Progenitor cell of endocrine pancreas (in vitro differentiated cells): ENCODE measurements around the gene KMT2D. TPM values are rescaled to one million over a fixed set of nuclear protein-coding genes. Genes with fewer than 3 reads are reported as not detected.

Experiments used
- DNase-seq: peaks from one replicate; pipeline ENCODE4 v3.0.0; 2021; ENCODE audit warnings: low spot score; ENCODE audit not compliant: unreplicated experiment
- H3K27ac Mint-ChIP-seq: 2 replicates; pipeline ENCODE4 v1.8.0; 2021; ENCODE audit warnings: mild to moderate bottlenecking, moderate library complexity, mixed read lengths
- H3K27me3 Mint-ChIP-seq: 2 replicates; pipeline ENCODE4 v1.8.0; 2021; ENCODE audit warnings: mixed read lengths
- H3K36me3 Mint-ChIP-seq: 2 replicates; pipeline ENCODE4 v1.8.0; 2022; ENCODE audit warnings: mixed read lengths; ENCODE audit not compliant: insufficient read depth
- H3K4me1 Mint-ChIP-seq: 2 replicates; pipeline ENCODE4 v1.8.0; 2021; ENCODE audit warnings: low read depth, mixed read lengths
- H3K4me3 Mint-ChIP-seq: 2 replicates; pipeline ENCODE4 v1.8.0; 2021; ENCODE audit warnings: low read depth, mild to moderate bottlenecking, moderate library complexity, mixed read lengths
- H3K9me3 Mint-ChIP-seq: 2 replicates; pipeline ENCODE4 v1.8.0; 2021; ENCODE audit warnings: low read depth, mixed read lengths
- total RNA-seq: library from RNA; stranded (reverse); gene quantifications from 2 replicates; pipeline ENCODE4 v1.2.1, GENCODE V29; 2021
- TF ChIP-seq, protein P1 (sequence below): fragments of 200-600 bp; sonication (generic); IDR thresholded peaks from one replicate; pipeline ENCODE4 v1.5.0; 2021; ENCODE audit warnings: antibody characterized with exemption, mild to moderate bottlenecking; ENCODE audit not compliant: unreplicated experiment

KMT2D gene
- total RNA-seq, 1 donor from 2014 or later, result 132 TPM

DNA sequence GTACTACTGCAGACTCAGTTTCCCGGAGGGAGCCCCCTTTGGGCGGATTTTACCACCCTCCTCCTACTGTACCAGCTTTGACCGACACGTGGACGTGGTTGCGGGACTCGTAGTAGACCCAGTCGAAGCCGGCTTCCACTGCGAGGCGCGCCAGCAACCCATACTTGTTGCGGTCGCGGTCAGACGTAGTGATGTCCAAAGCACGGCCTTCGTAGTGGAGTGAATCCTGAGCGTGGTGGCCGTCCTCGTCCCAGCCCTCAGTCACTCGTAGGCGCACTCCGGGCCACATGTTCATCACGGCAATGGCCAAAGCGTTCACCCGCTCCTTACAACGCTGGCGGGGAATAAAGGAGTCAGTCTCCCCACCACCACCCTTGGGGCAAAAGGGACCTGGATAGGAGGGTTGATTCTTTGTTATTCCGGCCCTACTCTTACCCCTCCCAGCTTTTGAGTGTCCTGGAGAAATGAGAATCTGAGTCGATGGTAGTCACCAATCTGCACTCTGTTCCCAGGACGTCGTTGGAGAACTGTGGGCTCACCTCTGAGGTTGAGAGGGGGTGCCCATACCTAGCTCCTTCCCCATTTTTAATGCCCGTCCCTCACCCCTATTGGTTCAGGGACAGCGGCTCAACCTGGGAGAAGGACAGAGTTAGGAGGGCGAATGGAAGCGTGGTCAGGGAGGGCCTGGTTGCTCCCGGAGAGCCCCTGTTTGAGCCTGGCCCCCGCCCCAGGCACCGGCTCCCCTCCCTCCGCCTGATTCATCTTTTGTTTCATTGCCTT lies 30.7 kb upstream of the KMT2D start:
- no peak for DNase-seq
- H3K9me3 Mint-ChIP-seq, result no peaks in the 10 kb centered on the region
- no peak overlapping the region for H3K27ac Mint-ChIP-seq
- peaks cover 3% of the 10 kb centered on the region for H3K36me3 Mint-ChIP-seq
- peaks cover 13% of the 10 kb centered on the region for H3K4me1 Mint-ChIP-seq
- TF ChIP-seq, protein P1, sequence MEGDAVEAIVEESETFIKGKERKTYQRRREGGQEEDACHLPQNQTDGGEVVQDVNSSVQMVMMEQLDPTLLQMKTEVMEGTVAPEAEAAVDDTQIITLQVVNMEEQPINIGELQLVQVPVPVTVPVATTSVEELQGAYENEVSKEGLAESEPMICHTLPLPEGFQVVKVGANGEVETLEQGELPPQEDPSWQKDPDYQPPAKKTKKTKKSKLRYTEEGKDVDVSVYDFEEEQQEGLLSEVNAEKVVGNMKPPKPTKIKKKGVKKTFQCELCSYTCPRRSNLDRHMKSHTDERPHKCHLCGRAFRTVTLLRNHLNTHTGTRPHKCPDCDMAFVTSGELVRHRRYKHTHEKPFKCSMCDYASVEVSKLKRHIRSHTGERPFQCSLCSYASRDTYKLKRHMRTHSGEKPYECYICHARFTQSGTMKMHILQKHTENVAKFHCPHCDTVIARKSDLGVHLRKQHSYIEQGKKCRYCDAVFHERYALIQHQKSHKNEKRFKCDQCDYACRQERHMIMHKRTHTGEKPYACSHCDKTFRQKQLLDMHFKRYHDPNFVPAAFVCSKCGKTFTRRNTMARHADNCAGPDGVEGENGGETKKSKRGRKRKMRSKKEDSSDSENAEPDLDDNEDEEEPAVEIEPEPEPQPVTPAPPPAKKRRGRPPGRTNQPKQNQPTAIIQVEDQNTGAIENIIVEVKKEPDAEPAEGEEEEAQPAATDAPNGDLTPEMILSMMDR, result no peak
- peaks cover 80% of the 10 kb centered on the region for H3K27me3 Mint-ChIP-seq
- no peak overlapping the region for H3K4me3 Mint-ChIP-seq

DNA sequence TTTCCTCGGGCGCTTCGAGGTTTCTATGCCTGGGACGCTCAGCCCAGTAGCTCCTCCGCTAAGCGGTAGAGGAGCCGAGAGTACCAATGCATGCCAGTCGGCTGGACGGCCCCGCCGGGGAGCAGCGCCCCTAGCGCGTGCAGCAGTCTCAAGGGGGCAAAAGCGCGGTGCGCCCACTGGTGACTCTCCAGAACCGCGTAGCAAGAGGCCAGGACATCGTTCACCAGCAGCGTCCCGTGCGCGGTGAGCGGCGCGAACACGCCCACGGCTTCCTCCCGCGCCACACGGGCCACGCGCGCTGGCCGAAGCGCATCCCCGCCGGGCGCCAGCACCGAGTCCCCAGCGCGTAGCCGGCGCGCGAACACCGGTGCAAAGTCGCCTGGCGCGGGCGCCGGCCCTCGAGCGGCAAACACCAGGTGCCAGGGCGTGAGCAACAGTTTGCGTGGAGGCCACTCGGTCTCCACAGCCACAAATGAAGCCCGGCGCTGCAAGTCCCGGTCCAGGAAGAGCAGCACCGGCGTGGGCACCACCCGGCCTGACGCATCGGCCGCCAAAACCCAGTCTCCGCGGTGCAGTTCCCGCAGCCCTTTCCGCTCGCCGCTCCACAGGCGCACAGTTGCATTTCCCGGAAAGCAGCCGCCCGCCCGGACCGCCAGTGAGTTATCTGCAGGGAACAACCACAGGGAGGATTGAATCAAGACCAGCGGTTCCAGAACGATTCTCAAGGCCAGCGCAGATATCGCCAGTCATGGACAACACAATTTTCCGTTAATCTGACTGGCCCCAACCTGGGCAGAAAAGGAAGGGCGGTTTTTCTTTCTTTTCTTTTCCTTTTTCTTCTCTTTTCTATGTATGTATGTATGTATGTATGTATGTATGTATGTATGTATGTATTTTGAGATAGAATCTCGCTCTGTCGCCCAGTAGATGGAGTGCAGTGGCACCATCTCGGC lies 29.5 kb upstream of the KMT2D start:
- no peak overlapping the region for H3K27ac Mint-ChIP-seq
- TF ChIP-seq, protein P1, result peak; percentile 44
- no peaks in the 10 kb centered on the region for H3K36me3 Mint-ChIP-seq
- H3K4me1 Mint-ChIP-seq, result peaks cover 8% of the 10 kb centered on the region
- H3K27me3 Mint-ChIP-seq, result peaks cover 77% of the 10 kb centered on the region
- no peaks in the 10 kb centered on the region for H3K9me3 Mint-ChIP-seq
- no peak for DNase-seq
- H3K4me3 Mint-ChIP-seq, result no peak overlapping the region

DNA sequence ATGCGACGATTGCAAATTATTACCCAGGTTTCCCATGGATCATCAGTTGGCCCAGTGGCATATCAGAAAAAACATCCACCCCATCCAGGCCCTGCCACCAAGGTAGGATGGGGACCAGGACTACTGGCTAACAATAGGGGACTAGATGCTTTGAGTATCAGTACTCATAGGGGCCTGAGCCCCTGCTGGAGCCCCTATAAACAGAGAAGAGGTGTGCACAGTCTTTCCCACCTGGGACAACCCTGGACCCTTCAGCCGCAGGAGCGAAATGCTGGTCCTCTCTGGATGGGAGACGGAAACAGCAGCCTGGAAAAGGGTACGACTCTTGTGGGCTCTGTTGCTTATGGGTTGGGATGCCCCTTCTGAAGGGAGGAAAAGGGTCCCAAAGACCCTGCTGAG lies 28.3 kb upstream of the KMT2D start:
- DNase-seq, result no peak
- Mint-ChIP-seq H3K27ac (no peak overlapping the region), H3K9me3 (no peaks in the 10 kb centered on the region), H3K4me3 (no peak overlapping the region), H3K4me1 (peaks cover 5% of the 10 kb centered on the region), H3K36me3 (no peaks in the 10 kb centered on the region), H3K27me3 (peaks cover 71% of the 10 kb centered on the region)
- TF ChIP-seq, protein P1, result no peak

DNA sequence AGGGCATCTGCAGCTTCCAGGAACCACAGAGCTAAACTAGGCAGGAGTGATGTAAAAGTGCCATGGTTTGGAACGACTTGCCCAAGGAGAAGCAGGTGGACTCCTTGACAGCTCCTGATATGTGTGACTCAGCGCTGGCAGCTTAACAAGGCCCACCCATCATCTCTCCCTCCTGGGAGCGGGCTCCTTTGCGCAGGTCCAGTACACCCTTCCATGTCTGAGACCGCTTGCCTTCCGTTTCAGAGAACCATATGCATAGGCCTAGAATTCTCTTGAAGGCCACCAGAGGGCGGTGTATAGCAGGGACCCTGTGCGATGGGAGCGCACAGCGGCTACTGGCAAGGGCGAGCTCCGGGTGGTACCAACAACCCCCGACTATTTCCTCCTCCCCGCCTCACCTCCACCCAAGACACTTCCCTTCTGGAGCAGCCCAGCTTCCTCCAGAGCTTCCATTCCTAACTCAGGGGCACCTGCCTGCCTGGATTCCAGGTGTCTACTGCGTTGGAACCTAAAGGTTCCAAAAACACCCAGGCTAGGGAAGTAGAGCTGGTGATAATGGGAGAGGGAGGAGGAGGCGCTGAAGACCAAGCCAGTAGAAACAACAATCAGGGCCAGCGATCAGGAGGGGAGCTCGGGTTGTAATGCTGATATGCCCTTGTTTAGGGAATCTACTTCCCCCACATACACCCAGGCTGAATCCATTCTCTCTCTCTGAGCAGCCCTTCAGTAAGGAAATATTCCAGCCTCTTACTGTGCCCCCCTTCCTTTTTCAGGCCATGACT lies 27.7 kb upstream of the KMT2D start:
- Mint-ChIP-seq H3K27me3 (peaks cover 65% of the 10 kb centered on the region), H3K27ac (no peak overlapping the region), H3K36me3 (no peaks in the 10 kb centered on the region), H3K4me1 (no peaks in the 10 kb centered on the region), H3K4me3 (no peak overlapping the region), H3K9me3 (no peaks in the 10 kb centered on the region)
- TF ChIP-seq, protein P1, result peak; percentile 88
- peak; percentile 62 for DNase-seq

DNA sequence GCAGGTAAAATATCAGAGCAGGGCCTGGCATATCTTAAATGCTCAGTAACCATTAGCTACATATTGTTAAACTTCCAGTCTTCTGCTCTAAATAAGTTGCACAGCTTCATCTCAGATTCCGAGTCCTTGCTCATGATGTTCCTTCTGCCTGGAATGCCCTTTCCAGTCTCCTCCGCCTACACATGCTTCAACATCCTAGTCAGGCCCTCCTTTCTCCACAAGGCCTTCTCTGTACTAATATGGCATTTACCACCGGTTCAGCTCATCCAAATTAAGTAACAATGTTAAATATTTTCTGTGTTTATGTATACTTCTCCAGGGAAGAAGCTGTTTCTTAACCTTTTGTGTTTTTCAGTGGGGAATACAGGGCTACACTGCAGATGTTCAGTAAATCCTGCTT lies 25.5 kb upstream of the KMT2D start:
- Mint-ChIP-seq H3K4me3 (no peak overlapping the region), H3K27me3 (peaks cover 48% of the 10 kb centered on the region), H3K36me3 (no peaks in the 10 kb centered on the region), H3K9me3 (no peaks in the 10 kb centered on the region), H3K27ac (no peak overlapping the region), H3K4me1 (no peaks in the 10 kb centered on the region)
- no peak for DNase-seq
- TF ChIP-seq, protein P1, result no peak
